GM21786 (cell line): Measurements from ENCODE around the gene TMBIM6.
"Not testable (repeated sequence)": the region's sequence is repeated elsewhere in the genome, so short reads cannot be mapped to it uniquely, and the experiment has no call there.

Experiments
- ATAC-seq: cut with Tn5 transposase; IDR thresholded peaks from one replicate; pipeline ENCODE4 v1.9.1; 2021; ENCODE audit not compliant: unreplicated experiment

TMBIM6 gene

DNA sequence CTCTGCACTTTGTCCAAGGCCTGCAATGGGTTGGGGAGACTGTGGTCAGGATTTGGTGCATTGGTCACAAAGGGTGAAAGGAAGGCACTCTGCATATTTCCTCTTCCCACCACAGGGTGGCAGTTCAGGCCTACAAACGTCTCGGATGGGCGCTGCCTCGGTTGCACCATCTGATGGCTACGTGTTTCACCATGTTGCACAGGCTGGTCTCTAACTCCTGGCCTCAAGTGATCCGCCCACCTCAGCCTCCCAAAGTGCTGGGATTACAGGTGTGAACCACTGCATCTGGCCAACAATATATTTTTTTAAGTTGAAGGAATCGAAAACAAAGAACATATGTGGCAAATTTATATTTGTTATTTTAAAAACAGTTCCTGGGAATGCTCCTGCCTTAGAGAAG is 35.1 kb downstream of the TMBIM6 start:
- peak; percentile 75 for ATAC-seq

DNA sequence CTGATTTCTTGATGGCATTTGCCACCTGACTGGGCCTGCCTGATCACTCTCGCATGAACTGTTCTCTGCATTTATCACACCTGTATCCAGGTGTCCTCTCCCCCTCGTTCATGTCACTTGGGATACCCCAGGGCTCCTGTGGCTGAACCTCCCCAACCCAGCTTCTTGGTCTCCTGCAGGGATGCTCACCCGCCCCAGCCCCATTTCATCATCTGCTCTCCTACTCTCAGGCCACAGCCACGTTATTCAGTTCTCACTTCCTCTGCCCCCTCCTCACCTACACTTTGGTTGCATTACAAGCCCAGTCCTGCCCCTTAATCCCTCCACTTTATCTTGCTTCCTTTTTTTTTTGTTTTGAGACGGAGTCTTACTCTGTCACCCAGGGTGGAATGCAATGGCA is 35.5 kb downstream of the TMBIM6 start:
- ATAC-seq, result no peak

DNA sequence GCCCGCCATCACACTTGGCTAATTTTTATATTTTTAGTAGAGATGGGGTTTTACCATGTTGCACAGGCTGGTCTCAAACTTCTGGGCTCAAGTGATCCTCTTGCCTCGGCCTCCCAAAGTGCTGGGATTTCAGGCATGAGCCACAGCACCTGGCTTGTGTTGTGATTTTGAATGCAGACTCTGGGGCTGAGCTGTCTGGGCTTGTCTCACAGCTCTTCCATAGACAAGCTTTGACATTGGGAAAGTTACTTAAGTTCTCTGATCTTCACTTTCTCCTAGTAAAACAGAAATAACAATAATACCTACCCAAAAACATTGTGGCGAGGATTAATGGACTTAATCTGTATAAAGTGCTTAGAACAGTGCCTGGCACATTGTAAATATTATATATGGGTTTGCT is 36.0 kb downstream of the TMBIM6 start:
- no peak for ATAC-seq

DNA sequence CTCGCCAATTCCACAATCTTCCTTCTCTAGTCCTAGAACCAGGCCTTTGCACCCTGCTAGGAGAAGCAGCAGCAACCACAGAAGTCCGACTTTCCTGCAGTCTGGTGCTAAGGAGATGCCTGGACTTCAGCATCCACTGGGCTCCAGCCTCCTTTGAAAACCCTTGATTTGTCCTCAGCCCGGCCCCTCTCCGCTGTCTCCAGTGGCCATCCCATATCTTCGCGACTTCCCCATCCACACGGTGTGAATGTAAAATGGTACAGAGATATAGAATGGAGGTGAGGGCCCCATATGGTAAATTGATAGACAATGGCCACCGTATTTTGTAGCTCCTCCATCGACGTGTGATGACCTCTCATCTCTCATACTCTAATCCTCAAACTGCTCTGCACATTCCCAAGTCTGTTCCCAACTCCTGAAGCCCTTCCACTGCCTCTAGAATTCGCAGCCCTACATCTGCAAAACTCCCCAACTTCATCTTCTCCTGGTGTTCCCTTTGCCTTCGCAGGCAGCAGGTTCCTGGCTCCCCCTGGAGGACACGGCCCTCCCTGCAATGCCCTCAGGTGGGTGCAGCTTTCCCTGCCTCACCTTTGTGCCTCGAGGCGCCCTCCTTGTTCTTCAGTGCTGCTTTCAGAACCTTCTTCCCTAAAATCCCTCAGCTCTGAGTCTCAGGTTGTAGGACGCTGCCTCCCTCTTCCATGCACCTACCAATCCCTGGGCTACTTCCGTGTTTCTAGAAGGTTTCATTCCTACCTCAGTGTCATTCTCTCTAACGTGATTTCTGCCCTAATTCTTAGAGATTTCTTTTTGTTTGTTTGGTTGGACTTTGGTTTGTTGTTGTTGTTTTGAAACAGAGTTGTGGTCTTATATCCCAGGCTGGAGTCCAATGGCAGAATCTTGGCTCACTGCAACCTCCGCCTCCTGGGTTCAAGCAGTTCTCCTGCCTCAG is 36.7 kb downstream of the TMBIM6 start:
- no peak for ATAC-seq

DNA sequence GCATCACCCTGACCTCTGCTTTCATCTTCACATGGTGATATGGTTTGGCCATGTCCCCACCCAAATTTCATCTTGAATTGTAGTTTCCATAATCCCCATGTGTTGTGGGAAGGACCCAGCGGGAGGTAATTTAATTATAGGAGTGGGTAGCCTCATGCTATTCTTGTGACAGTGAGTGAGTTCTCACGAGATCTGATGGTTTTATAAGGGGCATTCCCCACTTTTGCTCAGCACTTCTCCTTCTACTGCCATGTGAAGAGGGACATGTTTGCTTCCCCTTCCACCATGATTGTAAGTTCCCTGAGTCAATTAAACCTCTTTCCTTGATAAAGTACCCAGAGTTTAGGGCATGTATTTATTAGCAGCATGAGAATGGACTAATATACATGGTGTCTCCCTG is 38.2 kb downstream of the TMBIM6 start:
- no peak for ATAC-seq

DNA sequence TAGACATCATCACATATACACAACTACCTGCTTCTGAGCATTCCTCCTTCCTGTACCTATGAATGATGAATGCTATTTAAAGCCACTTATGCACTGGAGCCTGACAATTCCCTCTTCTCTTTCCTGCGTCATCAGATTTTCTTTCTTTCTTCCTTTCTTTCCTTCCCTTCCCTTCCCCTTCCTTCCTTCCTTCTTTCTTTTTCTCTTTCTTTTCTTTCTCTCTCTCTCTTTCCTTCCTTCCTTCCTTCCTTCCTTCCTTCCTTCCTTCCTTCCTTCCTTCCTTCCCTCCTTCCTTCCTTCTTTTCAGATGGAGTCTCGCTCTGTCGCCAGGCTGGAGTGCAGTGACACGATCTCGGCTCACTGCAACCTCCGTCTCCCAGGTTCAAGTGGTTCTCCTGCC is 39.6 kb downstream of the TMBIM6 start:
- ATAC-seq, result not testable (repeated sequence)

DNA sequence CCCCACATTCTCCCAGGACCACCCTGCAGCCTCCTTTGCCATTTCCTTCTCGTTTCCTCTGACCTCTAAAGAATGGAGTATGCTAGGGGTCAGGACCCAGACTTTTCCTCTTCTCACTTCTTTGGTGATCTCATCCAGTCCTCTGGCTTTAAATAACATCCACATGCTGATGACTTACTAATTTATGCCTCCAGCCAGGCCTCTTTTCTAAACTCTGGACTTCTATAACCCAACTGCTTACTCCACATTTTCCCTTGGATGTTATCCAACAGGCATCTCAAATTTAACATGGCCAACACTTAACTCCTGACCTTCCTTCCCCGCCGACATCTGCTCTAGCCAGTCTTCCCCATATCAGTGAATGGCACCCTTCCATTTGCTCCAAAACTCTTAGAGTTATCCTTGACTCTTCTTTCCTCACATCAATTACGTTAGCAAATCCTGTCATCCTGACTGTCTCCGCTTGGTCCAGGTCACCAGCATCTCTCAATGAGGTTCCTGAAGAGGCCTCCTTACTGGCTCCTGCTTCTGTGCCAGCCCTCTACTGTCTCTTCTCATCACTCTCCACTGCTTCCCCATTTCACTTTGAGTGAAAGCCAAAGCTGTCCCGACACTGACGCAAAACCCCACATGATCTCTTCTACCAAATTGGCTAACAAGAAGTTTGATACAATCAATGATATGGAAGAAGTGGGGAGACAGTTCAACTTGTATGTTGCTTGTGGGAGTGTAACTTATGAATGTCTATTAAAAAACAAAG is 42.7 kb downstream of the TMBIM6 start:
- no peak for ATAC-seq

DNA sequence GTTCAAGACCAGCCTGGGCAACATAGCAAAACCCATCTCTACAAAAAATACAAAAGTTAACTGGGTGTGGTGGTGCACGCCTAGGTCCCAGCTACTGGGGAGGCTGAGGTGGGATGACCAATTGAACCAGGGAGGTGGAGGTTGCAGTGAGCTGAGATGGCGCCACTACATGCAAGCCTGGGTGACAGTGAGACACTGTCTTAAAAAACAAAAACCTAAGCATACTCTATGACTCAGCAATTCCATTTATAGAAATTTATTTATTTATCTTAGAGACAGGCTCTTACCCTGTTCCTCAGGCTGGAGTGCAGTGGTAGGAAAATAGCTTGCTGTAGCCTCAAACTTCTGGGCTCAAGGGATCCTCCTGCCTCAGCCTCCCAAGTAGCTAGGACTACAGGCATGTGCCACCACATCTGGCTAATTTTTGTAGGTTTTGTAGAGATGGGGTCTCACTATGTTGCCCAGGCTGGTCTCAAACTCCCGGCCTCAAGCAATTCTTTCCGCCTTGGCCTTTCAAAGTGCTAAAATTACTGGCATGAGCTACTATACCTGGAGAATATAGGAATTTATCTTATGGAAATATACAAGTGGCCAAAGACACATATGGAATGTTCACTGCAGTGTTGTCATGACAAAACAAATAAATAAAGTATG is 43.5 kb downstream of the TMBIM6 start:
- ATAC-seq, result no peak

DNA sequence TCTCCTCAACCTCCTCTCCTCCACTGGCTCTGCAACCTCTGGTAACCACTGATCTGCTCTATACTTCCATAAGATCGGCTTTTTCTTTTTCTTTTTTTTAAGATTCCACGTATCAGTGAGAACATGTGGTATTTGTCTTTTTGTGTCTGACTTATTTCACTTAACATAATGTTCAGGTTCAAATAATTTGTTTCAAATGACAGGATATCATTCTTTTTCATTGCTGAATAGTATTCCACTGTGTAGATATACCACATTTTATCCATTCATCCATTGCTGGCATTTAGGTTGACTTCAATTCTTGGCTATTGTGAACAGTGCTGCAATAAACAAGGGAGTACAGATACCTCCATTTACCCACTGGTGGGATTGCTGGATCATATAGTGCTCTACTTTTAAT is 46.3 kb downstream of the TMBIM6 start:
- no peak for ATAC-seq

DNA sequence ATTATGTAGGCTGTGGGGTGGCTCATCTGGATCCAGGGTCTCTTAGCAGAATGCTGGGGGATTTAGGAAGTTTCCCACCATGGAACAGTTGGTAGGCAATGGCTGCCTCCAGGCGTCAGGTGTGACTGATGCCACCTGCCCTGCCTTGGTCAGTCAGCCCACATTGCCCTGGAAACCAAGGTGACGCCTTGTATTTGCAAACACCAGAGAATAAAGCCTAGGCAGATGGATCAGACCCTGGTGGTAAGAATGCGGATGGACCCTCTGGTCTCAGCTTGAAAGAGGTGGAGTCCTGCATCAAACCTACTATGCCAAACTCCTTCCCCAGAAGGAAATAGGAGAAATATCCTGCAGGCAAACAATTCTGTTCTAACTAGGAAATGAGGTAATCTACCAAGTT is 48.6 kb downstream of the TMBIM6 start:
- ATAC-seq, result no peak

DNA sequence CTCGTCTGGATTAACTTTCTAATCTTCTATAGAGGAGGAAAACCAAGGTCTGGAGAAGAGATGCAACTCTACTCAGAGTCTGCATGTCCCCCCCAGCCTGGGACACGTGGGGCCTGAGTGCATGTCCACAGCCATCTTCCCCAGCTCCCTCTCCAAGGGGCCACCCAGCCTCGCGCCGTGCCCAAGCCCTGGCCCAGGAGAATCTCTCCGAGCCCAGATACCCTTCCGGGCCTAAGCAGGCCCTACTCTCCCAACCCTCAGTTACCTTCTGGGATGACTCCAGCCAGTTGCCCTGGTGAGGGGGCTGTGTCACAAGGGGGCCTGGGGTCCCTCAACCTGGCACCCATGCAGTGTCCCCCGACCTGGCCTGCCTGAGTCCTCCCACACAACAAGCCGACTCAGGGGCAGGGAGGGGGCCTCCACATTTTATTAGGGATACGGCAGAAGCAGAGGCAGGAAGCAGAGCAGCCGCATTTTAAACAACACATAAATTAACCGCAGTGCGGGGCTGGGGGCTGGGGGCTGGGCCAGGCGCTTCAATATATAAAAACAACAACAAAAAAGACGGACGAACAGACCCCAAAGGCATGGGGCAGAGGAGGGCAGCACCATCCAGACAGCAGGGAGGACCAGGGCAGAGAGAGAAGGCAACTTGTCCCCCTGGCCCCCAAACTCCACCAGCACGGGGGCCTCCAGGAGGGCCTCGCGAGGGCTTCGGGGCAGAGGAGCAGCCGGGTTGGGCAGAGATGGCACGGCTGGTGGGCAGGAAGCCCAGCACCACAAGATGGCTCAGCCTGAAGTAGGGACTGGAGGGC is 49.6 kb downstream of the TMBIM6 start:
- no peak for ATAC-seq

DNA sequence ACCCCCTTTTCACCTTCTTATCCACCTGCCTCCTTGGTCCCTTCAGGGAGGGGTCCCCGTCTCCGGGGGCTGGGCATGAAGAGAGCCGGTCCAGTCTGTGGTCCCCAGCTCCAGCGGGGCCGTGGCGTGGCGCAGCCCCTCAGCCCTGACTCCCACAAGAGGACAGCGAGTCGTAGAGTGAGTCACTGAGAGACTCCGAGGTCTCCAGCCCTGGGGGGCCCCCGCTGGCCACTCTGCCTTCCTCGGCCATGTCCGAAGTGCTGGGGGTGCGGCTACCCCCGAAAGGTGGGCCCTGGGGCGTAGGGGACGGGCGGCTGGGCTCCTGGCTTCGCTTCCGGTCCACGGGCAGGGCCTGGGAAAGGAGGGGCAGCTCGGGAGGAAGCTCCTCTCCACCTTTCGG is 50.3 kb downstream of the TMBIM6 start:
- ATAC-seq, result no peak

DNA sequence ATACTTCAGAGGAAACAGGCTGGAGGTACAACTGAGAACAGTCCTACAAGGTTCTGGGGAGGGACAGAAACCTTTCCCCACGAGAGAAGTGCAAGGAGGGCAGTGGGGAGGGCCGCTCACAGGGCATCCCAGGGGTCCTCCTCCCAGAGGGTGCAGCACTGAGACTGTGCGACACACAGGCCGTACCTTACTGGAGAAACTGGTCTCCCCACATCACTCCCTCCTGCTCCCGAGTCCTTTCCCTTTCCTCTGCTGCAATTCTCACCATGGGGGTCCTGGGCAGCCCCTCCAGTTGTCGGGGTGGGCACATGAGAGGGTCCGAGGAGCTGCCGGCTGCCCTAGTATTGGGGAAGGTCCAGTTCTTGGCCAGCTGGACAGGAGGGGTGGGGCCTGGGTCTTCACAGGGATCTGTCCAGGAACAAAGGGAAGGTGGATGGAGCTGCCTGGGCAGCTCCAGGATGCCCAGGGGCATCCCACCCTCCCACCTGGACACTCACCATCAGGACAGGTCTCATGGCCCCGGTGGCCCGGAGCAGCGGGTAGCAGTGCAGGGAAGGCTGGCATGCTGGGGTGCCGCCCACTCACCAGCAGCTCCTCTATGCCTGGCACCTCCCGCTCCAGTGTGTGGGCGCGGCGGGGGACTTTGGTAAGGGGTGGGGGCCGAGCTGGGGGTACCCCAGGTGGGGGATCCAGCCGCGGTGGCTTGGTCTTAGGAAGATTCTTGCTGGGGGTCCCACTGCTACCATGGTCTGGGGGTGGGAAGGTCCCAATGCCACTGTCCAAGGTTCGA is 51.0 kb downstream of the TMBIM6 start:
- no peak for ATAC-seq

DNA sequence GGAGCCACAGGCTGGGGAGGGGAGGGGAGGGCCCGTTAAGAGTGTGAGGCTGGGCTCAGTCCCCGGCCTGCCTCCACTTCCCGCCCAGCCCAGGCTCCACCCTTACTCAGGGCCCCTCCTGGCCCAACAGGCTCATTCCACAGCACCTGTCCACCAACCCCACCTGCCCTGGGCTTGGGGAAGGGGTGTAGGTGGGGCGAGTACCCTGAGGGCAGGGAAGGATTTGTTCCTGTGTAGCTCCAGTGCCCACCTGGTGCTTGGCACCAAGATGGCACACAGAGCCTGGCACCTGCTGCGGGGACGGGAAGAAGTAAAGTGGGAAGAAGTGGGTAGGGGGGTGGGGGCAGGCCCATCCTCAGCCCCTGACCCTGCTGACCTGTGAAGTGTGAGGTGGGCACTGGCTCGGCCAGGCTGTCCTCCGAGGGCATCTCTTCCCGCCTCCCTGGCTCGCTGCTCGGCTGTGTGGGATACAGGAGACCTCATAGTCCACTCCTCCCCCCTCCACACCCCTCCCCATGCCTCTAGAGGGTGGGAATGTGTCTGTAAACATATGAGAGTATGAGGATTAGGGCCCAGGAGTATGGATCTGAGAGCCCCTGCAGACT is 51.7 kb downstream of the TMBIM6 start:
- no peak for ATAC-seq

DNA sequence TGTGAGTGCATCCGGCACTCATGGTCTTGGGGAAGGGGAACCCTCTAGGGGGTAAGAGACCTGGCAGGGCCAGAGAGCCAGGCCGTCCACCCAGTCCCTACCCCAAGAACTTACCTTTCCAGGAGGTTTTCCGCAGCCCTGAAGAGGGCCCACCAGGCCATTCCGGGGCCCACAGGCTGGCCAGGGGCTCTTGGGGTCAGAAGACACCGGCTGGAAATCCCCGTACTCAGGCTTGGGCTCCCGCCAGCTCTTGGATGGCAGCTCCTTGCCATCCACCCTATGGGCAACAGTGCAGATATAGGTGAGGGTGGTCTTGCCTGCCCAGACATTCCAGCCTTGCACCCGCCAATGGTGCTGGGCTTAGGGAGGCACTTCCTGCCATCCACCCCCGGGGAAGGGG is 52.3 kb downstream of the TMBIM6 start:
- ATAC-seq, result no peak

DNA sequence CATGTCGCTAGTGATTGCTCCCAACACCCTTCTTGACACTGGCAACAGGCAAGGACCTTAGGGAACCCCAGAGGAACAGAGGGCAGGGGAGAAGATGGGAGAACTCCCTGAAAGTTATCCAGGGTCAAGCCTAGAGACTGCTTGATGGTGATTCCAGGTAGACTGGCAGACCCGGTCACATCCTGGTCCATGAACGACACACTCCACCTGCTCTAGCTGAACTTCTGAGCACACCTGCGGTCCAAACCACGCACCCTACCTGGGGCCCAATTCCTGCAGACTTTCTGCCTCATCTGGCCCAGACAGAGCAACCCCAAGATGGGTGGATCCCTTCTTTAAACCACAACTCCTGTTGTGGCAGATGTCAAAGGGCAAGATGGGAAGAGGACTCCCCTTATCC is 52.7 kb downstream of the TMBIM6 start:
- ATAC-seq, result no peak

DNA sequence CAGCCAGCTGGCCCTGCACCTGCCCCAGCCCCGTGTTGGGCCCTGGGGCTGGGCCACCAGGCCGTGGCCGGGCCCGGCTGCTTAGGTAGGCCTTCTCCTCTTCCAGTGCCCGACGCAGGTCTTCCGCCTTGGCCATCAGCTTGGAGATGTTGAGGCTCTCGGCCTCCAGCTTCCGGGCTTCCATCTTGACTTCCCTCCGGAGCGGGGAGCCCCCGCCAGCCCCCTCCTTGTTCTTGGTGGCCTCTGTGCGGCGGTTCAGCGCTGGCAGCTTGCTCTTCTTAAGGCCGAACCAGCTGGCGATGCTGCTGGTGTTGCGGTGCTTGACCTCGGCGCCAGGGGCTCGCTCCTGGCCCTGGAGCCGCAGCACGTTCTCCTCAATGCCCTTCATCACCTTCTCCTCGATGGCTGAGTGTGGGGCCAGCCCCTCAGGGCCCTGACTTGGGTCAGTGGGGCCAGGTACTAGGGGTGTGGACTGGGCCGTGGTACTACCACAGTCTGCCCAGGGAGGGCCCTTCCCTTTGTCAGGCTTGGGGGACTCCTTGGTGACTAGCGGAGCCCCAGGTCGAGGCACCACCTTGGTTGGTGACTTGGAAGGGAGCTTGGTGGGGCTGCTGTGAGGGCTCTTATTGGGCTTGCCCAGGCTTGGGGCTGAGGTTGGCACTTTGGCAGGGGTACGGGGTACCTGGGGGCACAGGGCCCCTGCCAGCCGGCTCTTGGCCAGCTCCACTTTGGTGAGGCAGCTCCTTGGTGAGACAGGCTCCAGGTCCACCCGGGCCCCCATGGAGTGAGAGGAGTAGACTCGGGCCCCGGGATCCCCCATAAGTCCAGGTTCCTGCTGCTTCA is 53.7 kb downstream of the TMBIM6 start:
- ATAC-seq, result no peak

DNA sequence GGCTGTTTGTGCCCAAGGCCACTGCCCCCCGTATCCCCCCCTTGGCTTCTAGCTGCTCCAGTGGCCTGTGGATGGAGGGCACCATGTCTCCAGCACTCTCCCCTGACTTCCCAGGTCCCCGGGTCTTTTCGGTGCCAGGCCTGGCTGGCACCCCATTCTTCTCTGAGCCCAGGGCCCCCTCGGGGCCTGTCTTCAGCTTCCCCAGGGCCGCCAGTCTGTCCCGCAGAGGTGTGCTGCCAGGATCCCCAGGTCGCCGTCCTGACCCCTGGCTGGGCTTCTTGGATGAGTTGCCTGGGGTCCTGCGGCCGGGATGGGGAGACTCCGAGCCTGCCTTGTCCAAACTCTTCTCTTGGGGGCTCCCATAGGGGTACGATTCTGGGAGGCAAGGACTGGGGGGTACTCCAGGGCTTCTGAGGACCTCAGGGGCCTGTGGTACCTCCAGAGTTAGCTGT is 54.3 kb downstream of the TMBIM6 start:
- no peak for ATAC-seq

DNA sequence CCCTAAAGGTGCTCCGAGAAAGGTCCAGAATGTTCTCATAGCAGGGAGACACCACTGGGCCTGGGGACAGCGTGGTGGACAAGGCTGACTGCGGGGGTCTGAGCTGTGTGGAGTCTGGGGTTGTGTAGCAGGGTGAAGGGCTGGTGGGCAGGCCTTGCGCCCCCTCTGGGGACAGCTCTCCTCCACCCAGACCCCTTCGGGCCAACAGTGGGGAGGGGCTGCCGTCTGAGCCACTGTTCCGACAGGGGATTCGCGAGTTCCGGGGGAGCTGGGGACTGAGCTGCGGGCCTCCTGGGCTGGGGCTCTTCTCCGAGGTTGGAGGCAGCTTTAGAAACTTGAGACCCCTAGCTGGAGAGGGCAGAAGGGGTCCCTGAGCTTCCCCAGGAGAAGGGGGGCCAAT is 54.8 kb downstream of the TMBIM6 start:
- ATAC-seq, result no peak
